IMR-90 (cell line): ENCODE data around the gene MLLT10. TPM values are rescaled to one million over a fixed set of nuclear protein-coding genes. Genes with fewer than 3 reads are reported as not detected.

Source experiments
- ATAC-seq: fragments of 200-7000 bp; cut with Tn5 transposase; 2 replicates; pipeline ENCODE4 v1.9.1; 2020; ENCODE audit warnings: low read depth, mild to moderate bottlenecking, moderate library complexity
- BruUV-seq: library from RNA; stranded (reverse); fragments of 400-500 nt; replicated peaks from 2 replicates; lab custom pipeline; 2021; lab: Mats Ljungman, UMichigan
- CTCF ChIA-PET: fragments of 300-600 bp; formaldehyde crosslinking; extraction: SDS; loops from one replicate; lab custom pipeline; 2021; ENCODE audit warnings: antibody characterized with exemption; lab: Yijun Ruan, JAX
- POLR2A ChIA-PET: fragments of 300-600 bp; sonication (Branson Sonifier 250); formaldehyde crosslinking; loops from one replicate; lab custom pipeline; 2022; ENCODE audit warnings: antibody characterized with exemption; ENCODE audit not compliant: unreplicated experiment; lab: Charles Lee
- DNase-seq: peaks from one replicate; pipeline ENCODE4 v3.0.0; 2013
- H2AFZ ChIP-seq: replicated peaks from 2 replicates; pipeline ENCODE3; 2013; ENCODE audit warnings: low read length, mild to moderate bottlenecking; ENCODE audit not compliant: poor library complexity
- H2AK5ac ChIP-seq: 2 replicates; pipeline ENCODE4 v1.6.1; 2013; ENCODE audit warnings: low read depth, low read length, inconsistent platforms
- H2AK9ac ChIP-seq: replicated peaks from 2 replicates; pipeline ENCODE3; 2013; ENCODE audit warnings: mild to moderate bottlenecking, low read depth, low read length, moderate library complexity; ENCODE audit not compliant: poor library complexity
- H2BK120ac ChIP-seq: 2 replicates; pipeline ENCODE4 v1.6.1; 2013; ENCODE audit warnings: low read depth, low read length, inconsistent platforms
- H2BK15ac ChIP-seq: 3 replicates; pipeline ENCODE4 v1.6.1; 2013; ENCODE audit warnings: low read depth, low read length, inconsistent platforms
- H2BK20ac ChIP-seq: 2 replicates; pipeline ENCODE4 v1.6.1; 2013; ENCODE audit warnings: low read depth, mild to moderate bottlenecking, inconsistent platforms, low read length, moderate library complexity
- H2BK5ac ChIP-seq: 2 replicates; pipeline ENCODE4 v1.6.1; 2013; ENCODE audit warnings: mild to moderate bottlenecking, low read depth, low read length, inconsistent platforms; ENCODE audit not compliant: poor library complexity, severe bottlenecking
- H3K14ac ChIP-seq: replicated peaks from 2 replicates; pipeline ENCODE4 v1.6.1; 2013; ENCODE audit warnings: low read depth, low read length, inconsistent platforms
- H3K18ac ChIP-seq: 2 replicates; pipeline ENCODE4 v1.6.1; 2013; ENCODE audit warnings: low read depth, low read length, control low read depth
- H3K23ac ChIP-seq: 2 replicates; pipeline ENCODE4 v1.6.1; 2013; ENCODE audit warnings: low read depth, low read length, inconsistent platforms
- H3K27ac ChIP-seq: 2 replicates; pipeline ENCODE4 v1.5.1; 2013; ENCODE audit warnings: mild to moderate bottlenecking, control low read depth, low read length; ENCODE audit not compliant: insufficient read depth
- H3K27me3 ChIP-seq: 2 replicates; pipeline ENCODE4 v1.6.1; 2013; ENCODE audit warnings: low read length; ENCODE audit not compliant: control insufficient read depth, insufficient read depth
- H3K36me3 ChIP-seq: 2 replicates; pipeline ENCODE4 v1.6.1; 2013; ENCODE audit warnings: low read length, mixed read lengths; ENCODE audit not compliant: control insufficient read depth, insufficient read depth
- H3K4ac ChIP-seq: 2 replicates; pipeline ENCODE4 v1.6.1; 2013; ENCODE audit warnings: low read depth, low read length, inconsistent platforms
- H3K4me1 ChIP-seq: 2 replicates; pipeline ENCODE4 v1.6.1; 2013; ENCODE audit warnings: low read length, mixed read lengths; ENCODE audit not compliant: control insufficient read depth, insufficient read depth
- H3K4me2 ChIP-seq: 2 replicates; pipeline ENCODE4 v1.6.1; 2013; ENCODE audit warnings: low read depth, mild to moderate bottlenecking, control low read depth, low read length, moderate library complexity
- H3K4me3 ChIP-seq: 2 replicates; pipeline ENCODE4 v1.5.1; 2013; ENCODE audit warnings: low read depth, mild to moderate bottlenecking, control low read depth, low read length, moderate library complexity; ENCODE audit not compliant: insufficient read depth
- H3K56ac ChIP-seq: 2 replicates; pipeline ENCODE4 v1.6.1; 2013; ENCODE audit warnings: low read length, inconsistent platforms; ENCODE audit not compliant: insufficient read depth; ENCODE audit errors: extremely low read depth
- H3K79me1 ChIP-seq, 2 experiments: 2 replicates each; pipeline ENCODE4 v1.6.1; 2013; ENCODE audit warnings: low read length in 2 of 2, inconsistent platforms in 1 of 2, low read depth in 1 of 2
- H3K9ac ChIP-seq: 2 replicates; pipeline ENCODE4 v1.6.1; 2013; ENCODE audit warnings: low read depth, low read length, control low read depth
- H3K9me1 ChIP-seq: 2 replicates; pipeline ENCODE4 v1.6.1; 2013; ENCODE audit warnings: low read length, inconsistent platforms; ENCODE audit not compliant: insufficient read depth
- H3K9me3 ChIP-seq: 2 replicates; pipeline ENCODE4 v1.6.1; 2013; ENCODE audit warnings: low read length; ENCODE audit not compliant: control insufficient read depth, insufficient read depth
- H4K20me1 ChIP-seq: 2 replicates; pipeline ENCODE4 v1.6.1; 2013; ENCODE audit warnings: low read length, inconsistent platforms; ENCODE audit not compliant: insufficient read depth
- H4K5ac ChIP-seq: 2 replicates; pipeline ENCODE4 v1.6.1; 2013; ENCODE audit warnings: mild to moderate bottlenecking, low read depth, low read length, control low read depth
- H4K8ac ChIP-seq, 2 experiments: 2 replicates each; pipeline ENCODE4 v1.6.1; 2013; ENCODE audit warnings: low read depth in 2 of 2, low read length in 2 of 2, control low read depth in 1 of 2, inconsistent platforms in 1 of 2
- H4K91ac ChIP-seq: 2 replicates; pipeline ENCODE4 v1.6.1; 2013; ENCODE audit warnings: low read depth, low read length, inconsistent platforms; ENCODE audit not compliant: insufficient read depth
- BHLHE40 ChIP-seq: fragments of 150-350 bp; IDR thresholded peaks from 2 replicates; pipeline ENCODE4 v1.6.1; 2016; ENCODE audit warnings: mild to moderate bottlenecking, low read depth, low read length
- CHD1 ChIP-seq: IDR thresholded peaks from 2 replicates; pipeline ENCODE4 v1.6.1; 2012; ENCODE audit warnings: low read depth, low read length, improper control_type of control experiment
- MXI1 ChIP-seq: IDR thresholded peaks from 2 replicates; pipeline ENCODE4 v1.6.1; 2012; ENCODE audit warnings: low read depth, mild to moderate bottlenecking, low read length, moderate library complexity, borderline replicate concordance
- RCOR1 ChIP-seq: IDR thresholded peaks from 2 replicates; pipeline ENCODE4 v1.6.1; 2012; ENCODE audit warnings: mild to moderate bottlenecking, low read length, improper control_type of control experiment; ENCODE audit not compliant: insufficient replicate concordance
- WGBS, 2 experiments: methylation state at CpG; one replicate each; pipeline versions ENCODE4 v1.1.5 to v1.1.7; 2013; ENCODE audit warnings: missing lambda C conversion rate in 2 of 2; ENCODE audit not compliant: insufficient read length in 1 of 2; ENCODE audit errors: extremely low coverage in 2 of 2; 5-methylcytosine and 5-hydroxymethylcytosine counted together
- dilution Hi-C: fragments of 300-500 bp; cut with HindIII; formaldehyde crosslinking; loops from one replicate; pipeline ENCODE4 v1.14.3; 2018; ENCODE audit warnings: low sequenced_read_pairs; ENCODE audit not compliant: unreplicated experiment
- in situ Hi-C: fragments of 300-500 bp; cut with MboI; formaldehyde crosslinking; loops from 3 replicates; pipeline ENCODE4 v1.14.3; 2019; ENCODE audit warnings: low sequenced_read_pairs, inconsistent platforms, mixed read lengths
- intact Hi-C: fragments of 100-400 bp; cut with micrococcal nuclease; formaldehyde crosslinking; loops from 2 replicates; pipeline ENCODE4 v1.10.0; 2022
- polyA plus RNA-seq, 3 experiments: library from polyadenylated mRNA; depleted of rRNA; stranded (reverse); fragments of >200 nt; gene quantifications; 2 replicates each; pipeline ENCODE4 v1.2.3, GENCODE V29; 2012; ENCODE audit warnings: low replicate concordance in 1 of 3
- total RNA-seq: library from RNA; depleted of rRNA; stranded (reverse); fragments of >200 nt; gene quantifications from 2 replicates; pipeline ENCODE4 v1.2.3, GENCODE V29; 2012
- TF ChIP-seq, protein P1 (sequence below): fragments of 150-350 bp; IDR thresholded peaks from 2 replicates; pipeline ENCODE4 v1.6.1; 2017; ENCODE audit warnings: mild to moderate bottlenecking, antibody characterized with exemption, low read length, low read depth
- TF ChIP-seq, protein P2 (sequence below): conservative IDR thresholded peaks from 2 replicates; pipeline ENCODE4 v1.5.1; 2012; ENCODE audit warnings: mild to moderate bottlenecking, low read depth, low read length, improper control_type of control experiment

Gene MLLT10
- total and polyA plus RNA-seq, 2 of the 4 experiments (the other 2 are of a cell fraction), result 22.5 to 29.0 TPM

DNA sequence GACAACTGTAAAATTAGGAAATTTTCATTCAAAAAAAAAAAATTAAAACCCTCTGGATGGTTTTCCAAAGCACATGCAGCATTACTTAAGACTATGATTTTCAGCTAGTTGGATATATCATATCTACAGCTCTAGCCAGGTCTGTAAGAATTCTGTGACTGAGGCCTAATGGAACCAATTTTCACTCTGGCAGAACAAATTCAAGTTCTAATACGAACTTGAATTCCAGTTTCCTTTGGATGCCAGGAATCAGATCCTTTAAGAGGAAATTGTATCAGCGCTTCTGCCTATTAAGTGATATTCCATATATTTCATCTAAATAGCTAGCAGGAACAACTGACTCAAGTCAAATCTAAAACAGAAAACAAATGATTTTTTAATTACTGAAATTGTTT is 43.3 kb upstream of the MLLT10 start:
- POLR2A ChIA-PET, result no interaction called here
- no CpG with 5 or more reads among the region's 2 CpGs for WGBS, 2 experiments
- Histone ChIP-seq H4K5ac (no peak overlapping the region), H2BK5ac (no peak overlapping the region), H3K56ac (no peak overlapping the region), H2AK5ac (no peak overlapping the region), H2BK15ac (no peak overlapping the region), H3K23ac (no peak overlapping the region), H4K8ac (no peak overlapping the region), H3K9me3 (no peaks in the 10 kb centered on the region), H3K79me1 (no peaks in the 10 kb centered on the region), H3K4me1 (peaks cover 3% of the 10 kb centered on the region; the same call in 1 of the 2 replicates), H2AFZ (no peak overlapping the region), H2AK9ac (no peak overlapping the region), H4K91ac (no peak overlapping the region), H3K4ac (no peak overlapping the region), H3K18ac (no peak overlapping the region), H3K9ac (no peak overlapping the region), H2BK20ac (no peak overlapping the region), H3K27me3 (no peaks in the 10 kb centered on the region), H3K9me1 (no peaks in the 10 kb centered on the region), H3K27ac (no peak overlapping the region), H4K20me1 (no peaks in the 10 kb centered on the region), H3K14ac (no peak overlapping the region), H2BK120ac (no peak overlapping the region), H3K36me3 (no peaks in the 10 kb centered on the region), H3K4me3 (no peak overlapping the region), H3K4me2 (no peak overlapping the region)
- CTCF ChIA-PET, result interaction anchor here (0.6 to 1.7 kb wide), 3 partner anchors 198 to 1627 kb away, joined by 3 to 6 read pairs (median 4); no protein-coding TSS in a partner anchor
- dilution Hi-C loops (no loop called here), intact Hi-C loops (loop anchor here (1.0 kb wide), 1 partner anchor 212 kb away; no protein-coding TSS in a partner anchor), in situ Hi-C loops (loop anchor here (10.0 to 25.0 kb wide), 3 partner anchors 403 to 1497 kb away; no protein-coding TSS in a partner anchor)
- TF ChIP-seq RCOR1 (no peak), CHD1 (no peak), MXI1 (no peak), BHLHE40 (no peak)
- TF ChIP-seq, protein P1, sequence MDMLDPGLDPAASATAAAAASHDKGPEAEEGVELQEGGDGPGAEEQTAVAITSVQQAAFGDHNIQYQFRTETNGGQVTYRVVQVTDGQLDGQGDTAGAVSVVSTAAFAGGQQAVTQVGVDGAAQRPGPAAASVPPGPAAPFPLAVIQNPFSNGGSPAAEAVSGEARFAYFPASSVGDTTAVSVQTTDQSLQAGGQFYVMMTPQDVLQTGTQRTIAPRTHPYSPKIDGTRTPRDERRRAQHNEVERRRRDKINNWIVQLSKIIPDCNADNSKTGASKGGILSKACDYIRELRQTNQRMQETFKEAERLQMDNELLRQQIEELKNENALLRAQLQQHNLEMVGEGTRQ, result no peak
- TF ChIP-seq, protein P2, sequence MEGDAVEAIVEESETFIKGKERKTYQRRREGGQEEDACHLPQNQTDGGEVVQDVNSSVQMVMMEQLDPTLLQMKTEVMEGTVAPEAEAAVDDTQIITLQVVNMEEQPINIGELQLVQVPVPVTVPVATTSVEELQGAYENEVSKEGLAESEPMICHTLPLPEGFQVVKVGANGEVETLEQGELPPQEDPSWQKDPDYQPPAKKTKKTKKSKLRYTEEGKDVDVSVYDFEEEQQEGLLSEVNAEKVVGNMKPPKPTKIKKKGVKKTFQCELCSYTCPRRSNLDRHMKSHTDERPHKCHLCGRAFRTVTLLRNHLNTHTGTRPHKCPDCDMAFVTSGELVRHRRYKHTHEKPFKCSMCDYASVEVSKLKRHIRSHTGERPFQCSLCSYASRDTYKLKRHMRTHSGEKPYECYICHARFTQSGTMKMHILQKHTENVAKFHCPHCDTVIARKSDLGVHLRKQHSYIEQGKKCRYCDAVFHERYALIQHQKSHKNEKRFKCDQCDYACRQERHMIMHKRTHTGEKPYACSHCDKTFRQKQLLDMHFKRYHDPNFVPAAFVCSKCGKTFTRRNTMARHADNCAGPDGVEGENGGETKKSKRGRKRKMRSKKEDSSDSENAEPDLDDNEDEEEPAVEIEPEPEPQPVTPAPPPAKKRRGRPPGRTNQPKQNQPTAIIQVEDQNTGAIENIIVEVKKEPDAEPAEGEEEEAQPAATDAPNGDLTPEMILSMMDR, result no peak
- ATAC-seq, result no peak
- no peak for DNase-seq
- BruUV-seq, result no TSS peak
